OCI-LY1 (cell line): ENCODE results near the gene SGO2.
"Not testable (repeated sequence)": the region's sequence is repeated elsewhere in the genome, so short reads cannot be mapped to it uniquely, and the experiment has no call there.

Source experiments
- H2AFZ ChIP-seq: fragments of 200-600 bp; sonication (generic), shearing (Covaris generic); 2 replicates; pipeline ENCODE4 v1.6.0; 2014; ENCODE audit warnings: antibody characterized with exemption, mild to moderate bottlenecking, low read length
- H3F3A ChIP-seq: fragments of 200-600 bp; sonication (generic), shearing (Covaris generic); 2 replicates; pipeline ENCODE4 v1.6.0; 2014; ENCODE audit warnings: mild to moderate bottlenecking, antibody characterized with exemption, low read length, moderate library complexity; ENCODE audit not compliant: insufficient read depth
- H3K27ac ChIP-seq: fragments of 200-600 bp; sonication (generic); 2 replicates; pipeline ENCODE4 v1.5.1; 2014; ENCODE audit warnings: low read length, mixed run types, mild to moderate bottlenecking, low read depth; ENCODE audit not compliant: poor library complexity, severe bottlenecking
- H3K27me3 ChIP-seq: fragments of 200-600 bp; sonication (generic); 2 replicates; pipeline ENCODE4 v1.6.0; 2014; ENCODE audit warnings: antibody characterized with exemption, mild to moderate bottlenecking, low read length, moderate library complexity; ENCODE audit not compliant: insufficient read depth
- H3K36me3 ChIP-seq: fragments of 200-600 bp; sonication (generic); 2 replicates; pipeline ENCODE4 v1.6.1; 2014; ENCODE audit warnings: mild to moderate bottlenecking, antibody characterized with exemption, low read length, moderate library complexity, mixed read lengths; ENCODE audit not compliant: insufficient read depth
- H3K4me1 ChIP-seq: fragments of 200-600 bp; sonication (generic); 2 replicates; pipeline ENCODE4 v1.5.1; 2014; ENCODE audit warnings: mild to moderate bottlenecking, low read length, moderate library complexity; ENCODE audit not compliant: insufficient read depth, severe bottlenecking
- H3K4me2 ChIP-seq: fragments of 200-600 bp; sonication (generic), shearing (Covaris generic); 2 replicates; pipeline ENCODE4 v1.6.1; 2014; ENCODE audit warnings: low read length
- H3K4me3 ChIP-seq: fragments of 200-600 bp; sonication (generic); 2 replicates; pipeline ENCODE4 v1.5.1; 2014; ENCODE audit warnings: low read length, low read depth, mild to moderate bottlenecking, mixed read lengths; ENCODE audit not compliant: poor library complexity, severe bottlenecking
- H3K79me2 ChIP-seq: fragments of 200-600 bp; shearing (Covaris generic); 2 replicates; pipeline ENCODE4 v1.6.1; 2016; ENCODE audit warnings: mixed run types, low read length, mixed read lengths; ENCODE audit not compliant: insufficient read depth
- H3K9ac ChIP-seq: fragments of 200-600 bp; sonication (generic), shearing (Covaris generic); 2 replicates; pipeline ENCODE4 v1.6.1; 2014; ENCODE audit warnings: mild to moderate bottlenecking, low read length, mixed read lengths
- H3K9me2 ChIP-seq: fragments of 200-600 bp; sonication (generic), shearing (Covaris generic); 2 replicates; pipeline ENCODE4 v1.6.1; 2014; ENCODE audit warnings: low read depth, mild to moderate bottlenecking, low read length, mixed read lengths
- H3K9me3 ChIP-seq: fragments of 200-600 bp; shearing (Covaris generic); 2 replicates; pipeline ENCODE4 v1.6.1; 2014; ENCODE audit warnings: low read length, mixed read lengths
- H4K20me1 ChIP-seq: fragments of 200-600 bp; sonication (generic), shearing (Covaris generic); 2 replicates; pipeline ENCODE4 v1.6.0; 2016; ENCODE audit warnings: mild to moderate bottlenecking, low read length; ENCODE audit not compliant: insufficient read depth
- CTCF ChIP-seq: fragments of 200-600 bp; sonication (generic), shearing (Covaris generic); IDR thresholded peaks from 2 replicates; pipeline ENCODE4 v1.5.1; 2017; ENCODE audit warnings: mild to moderate bottlenecking, antibody characterized with exemption, low read length, moderate library complexity, mixed read lengths
- EZH2 ChIP-seq: fragments of 200-600 bp; sonication (generic), shearing (Covaris generic); IDR thresholded peaks from 2 replicates; pipeline ENCODE4 v1.8.0; 2017; ENCODE audit warnings: borderline replicate concordance, mixed run types, mild to moderate bottlenecking, antibody characterized with exemption, low read length, moderate library complexity, mixed read lengths

The SGO2 gene

GRCh38 chr2:200608341-200609027 is 82.5 kb downstream of the SGO2 start:
- H3K79me2 ChIP-seq, result no peaks in the 10 kb centered on the region
- H2AFZ ChIP-seq, result no peak overlapping the region
- H3K27me3 ChIP-seq, result no peaks in the 10 kb centered on the region
- TF ChIP-seq EZH2, result no peak
- no peak for TF ChIP-seq CTCF
- peaks cover 89% of the 10 kb centered on the region for H3K36me3 ChIP-seq
- no peaks in the 10 kb centered on the region for H3K9me3 ChIP-seq
- H3K4me2 ChIP-seq, result no peak overlapping the region
- no peaks in the 10 kb centered on the region for H3K9me2 ChIP-seq
- H3K9ac ChIP-seq, result no peak overlapping the region
- no peak overlapping the region for H3K4me3 ChIP-seq
- no peaks in the 10 kb centered on the region for H4K20me1 ChIP-seq
- no peaks in the 10 kb centered on the region for H3F3A ChIP-seq
- no peaks in the 10 kb centered on the region for H3K4me1 ChIP-seq
- no peak overlapping the region for H3K27ac ChIP-seq

GRCh38 chr2:200609028-200609614 is 83.1 kb downstream of the SGO2 start:
- Histone ChIP-seq H2AFZ (no peak overlapping the region), H3K4me1 (no peaks in the 10 kb centered on the region), H3K9me2 (no peaks in the 10 kb centered on the region), H3K27me3 (no peaks in the 10 kb centered on the region), H3F3A (no peaks in the 10 kb centered on the region), H3K4me3 (no peak overlapping the region), H4K20me1 (no peaks in the 10 kb centered on the region), H3K9me3 (no peaks in the 10 kb centered on the region), H3K27ac (no peak overlapping the region), H3K36me3 (peaks cover 89% of the 10 kb centered on the region), H3K9ac (no peak overlapping the region), H3K4me2 (no peak overlapping the region), H3K79me2 (no peaks in the 10 kb centered on the region)
- TF ChIP-seq CTCF (no peak), EZH2 (no peak)

GRCh38 chr2:200610217-200610616 is 84.2 kb downstream of the SGO2 start:
- not testable (repeated sequence) for H3K9me2 ChIP-seq, H4K20me1 ChIP-seq, H3K27ac ChIP-seq, H3K27me3 ChIP-seq, H3F3A ChIP-seq, H3K4me2 ChIP-seq, H2AFZ ChIP-seq, H3K79me2 ChIP-seq, H3K9ac ChIP-seq, H3K4me1 ChIP-seq, H3K9me3 ChIP-seq, H3K4me3 ChIP-seq
- H3K36me3 ChIP-seq, result peaks cover 84% of the 10 kb centered on the region

- Histone ChIP-seq H3K9me2 (no peaks in the 10 kb centered on the region), H3F3A (no peaks in the 10 kb centered on the region), H3K9me3 (no peaks in the 10 kb centered on the region), H2AFZ (no peak overlapping the region), H4K20me1 (no peaks in the 10 kb centered on the region), H3K36me3 (peaks cover 61% of the 10 kb centered on the region), H3K79me2 (no peaks in the 10 kb centered on the region), H3K4me2 (no peak overlapping the region), H3K4me3 (no peak overlapping the region), H3K9ac (no peak overlapping the region), H3K27me3 (no peaks in the 10 kb centered on the region), H3K4me1 (peaks cover 36% of the 10 kb centered on the region), H3K27ac (no peak overlapping the region)
- TF ChIP-seq CTCF, result no peak
- TF ChIP-seq EZH2, result no peak
These were observed 87.7 kb downstream of the SGO2 start for GRCh38 chr2:200613692-200614091.
